Mesothelial cell of epicardium (in vitro differentiated cells): ENCODE data around the gene ACTL9. TPM values are rescaled to one million over a fixed set of nuclear protein-coding genes. Genes with fewer than 3 reads are reported as not detected.

ENCODE experiments used
- DNase-seq, 2 experiments: peaks; one replicate each; pipeline ENCODE4 v3.0.0; 2021; ENCODE audit warnings: low spot score in 2 of 2; ENCODE audit not compliant: unreplicated experiment in 2 of 2
- H3K27ac Mint-ChIP-seq: 2 replicates; pipeline ENCODE4 v1.8.0; 2021; ENCODE audit warnings: mixed read lengths
- H3K27me3 Mint-ChIP-seq: 2 replicates; pipeline ENCODE4 v1.8.0; 2021; ENCODE audit warnings: low read depth, mixed read lengths
- H3K36me3 Mint-ChIP-seq: 2 replicates; pipeline ENCODE4 v1.8.0; 2021; ENCODE audit warnings: mixed read lengths
- H3K4me1 Mint-ChIP-seq: 2 replicates; pipeline ENCODE4 v1.8.0; 2021; ENCODE audit warnings: mixed read lengths
- H3K4me3 Mint-ChIP-seq: 2 replicates; pipeline ENCODE4 v1.8.0; 2021; ENCODE audit warnings: mild to moderate bottlenecking, moderate library complexity, mixed read lengths
- H3K9me3 Mint-ChIP-seq: 2 replicates; pipeline ENCODE4 v1.8.0; 2021; ENCODE audit warnings: mixed read lengths
- CTCF ChIP-seq: fragments of 200-600 bp; sonication (generic); IDR thresholded peaks from one replicate; pipeline ENCODE4 v1.5.0; 2021; ENCODE audit warnings: antibody characterized with exemption; ENCODE audit not compliant: unreplicated experiment
- total RNA-seq: library from RNA; stranded (reverse); gene quantifications from 3 replicates; pipeline ENCODE4 v1.2.1, GENCODE V29; 2021

ACTL9 gene
- total RNA-seq, 1 donor from 2014 or later, result not detected

DNA sequence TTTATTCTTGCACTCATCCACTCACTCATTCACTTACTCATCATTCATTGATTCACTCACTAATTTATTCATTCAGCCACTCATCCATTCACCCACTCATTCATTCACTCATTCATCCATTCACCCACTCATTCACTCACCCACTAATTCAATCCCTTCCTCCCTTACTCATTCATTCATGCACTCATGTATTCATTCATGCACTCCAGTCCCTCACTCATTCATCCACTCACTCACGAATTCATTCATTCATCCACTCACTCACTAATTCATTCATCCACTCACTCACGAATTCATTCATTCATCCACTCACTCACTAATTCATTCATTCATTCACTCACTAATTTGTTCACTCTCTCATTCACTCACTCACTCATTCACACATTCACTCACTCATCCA is 16.1 kb downstream of the ACTL9 start:
- H3K4me1 Mint-ChIP-seq, result no peaks in the 10 kb centered on the region
- no peak overlapping the region for H3K27ac Mint-ChIP-seq
- TF ChIP-seq CTCF, result no peak
- DNase-seq, result no peak
- H3K9me3 Mint-ChIP-seq, result peaks cover 41% of the 10 kb centered on the region
- H3K27me3 Mint-ChIP-seq, result no peaks in the 10 kb centered on the region
- H3K36me3 Mint-ChIP-seq, result no peaks in the 10 kb centered on the region
- H3K4me3 Mint-ChIP-seq, result no peak overlapping the region

- H3K4me1 Mint-ChIP-seq, result no peaks in the 10 kb centered on the region
- no peak overlapping the region for H3K27ac Mint-ChIP-seq
- no peak for DNase-seq
- no peak for TF ChIP-seq CTCF
- peaks cover 41% of the 10 kb centered on the region for H3K9me3 Mint-ChIP-seq
- no peak overlapping the region for H3K4me3 Mint-ChIP-seq
- H3K36me3 Mint-ChIP-seq, result no peaks in the 10 kb centered on the region
- no peaks in the 10 kb centered on the region for H3K27me3 Mint-ChIP-seq
Observed at GRCh38 chr19:8681345-8682029, 17.1 kb downstream of the ACTL9 start.

DNA sequence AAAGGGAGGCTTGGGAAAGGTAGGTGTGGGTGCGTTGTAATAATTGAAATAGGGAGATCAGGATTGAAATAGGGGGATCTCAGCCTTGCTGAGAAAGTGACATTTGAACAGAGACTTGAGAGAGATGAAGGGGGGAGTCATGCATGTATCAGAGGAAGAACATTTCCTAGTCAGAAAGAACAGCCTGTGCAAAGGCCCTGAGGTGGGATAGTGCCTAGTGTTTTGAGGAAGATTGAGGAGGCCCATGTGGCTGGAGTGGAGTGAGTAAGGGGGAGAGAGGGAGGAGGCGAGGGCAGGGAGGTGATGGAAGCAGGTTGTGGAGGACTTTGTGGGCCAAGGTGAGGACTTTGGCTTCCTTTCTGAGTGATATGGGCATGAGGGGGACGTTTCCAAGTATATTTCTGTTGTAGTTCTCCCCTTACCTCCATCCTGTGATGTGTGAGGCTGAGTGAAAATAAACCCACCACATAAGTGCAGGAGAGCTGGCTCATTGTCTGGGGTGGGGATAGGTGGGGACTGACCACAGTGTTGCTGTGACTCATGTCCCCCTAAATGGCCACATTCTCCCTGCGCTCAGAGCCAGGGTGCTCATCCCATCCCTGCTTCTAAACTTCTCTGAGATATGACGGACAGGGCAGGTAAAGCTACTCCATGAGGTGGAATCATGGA is 17.8 kb downstream of the ACTL9 start:
- no peak overlapping the region for H3K27ac Mint-ChIP-seq
- DNase-seq, result no peak
- H3K27me3 Mint-ChIP-seq, result no peaks in the 10 kb centered on the region
- H3K4me3 Mint-ChIP-seq, result no peak overlapping the region
- no peak for TF ChIP-seq CTCF
- no peaks in the 10 kb centered on the region for H3K36me3 Mint-ChIP-seq
- H3K4me1 Mint-ChIP-seq, result no peaks in the 10 kb centered on the region
- H3K9me3 Mint-ChIP-seq, result peaks cover 42% of the 10 kb centered on the region

GRCh38 chr19:8678244-8678807 is 20.3 kb downstream of the ACTL9 start:
- no peak overlapping the region for H3K4me3 Mint-ChIP-seq
- no peak for DNase-seq
- H3K9me3 Mint-ChIP-seq, result peaks cover 46% of the 10 kb centered on the region
- H3K27ac Mint-ChIP-seq, result no peak overlapping the region
- no peaks in the 10 kb centered on the region for H3K36me3 Mint-ChIP-seq
- no peaks in the 10 kb centered on the region for H3K4me1 Mint-ChIP-seq
- H3K27me3 Mint-ChIP-seq, result no peaks in the 10 kb centered on the region
- TF ChIP-seq CTCF, result no peak

DNA sequence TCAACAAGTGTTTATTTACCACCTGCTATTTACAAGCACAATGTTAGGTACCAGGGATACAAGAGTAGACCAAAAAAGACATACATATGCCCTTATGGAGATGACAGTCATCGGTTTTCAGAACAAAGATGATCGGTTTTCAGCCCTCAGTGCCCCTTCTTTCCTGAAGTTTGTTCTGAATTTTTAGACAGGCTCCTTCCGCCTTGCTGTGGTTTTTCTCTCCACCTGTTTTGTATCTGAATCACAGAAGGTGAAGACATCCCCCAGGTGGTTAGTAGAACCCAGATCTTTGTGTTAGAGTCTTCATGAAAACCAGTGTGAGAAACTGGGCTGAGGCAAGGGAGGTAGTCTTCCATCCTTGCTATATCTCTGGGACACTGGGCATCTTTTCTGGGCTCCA is 23.5 kb downstream of the ACTL9 start:
- TF ChIP-seq CTCF, result no peak
- Mint-ChIP-seq H3K4me3 (no peak overlapping the region), H3K27me3 (no peaks in the 10 kb centered on the region), H3K36me3 (no peaks in the 10 kb centered on the region), H3K9me3 (peaks cover 21% of the 10 kb centered on the region), H3K27ac (no peak overlapping the region), H3K4me1 (no peaks in the 10 kb centered on the region)
- DNase-seq, result no peak
